OCI-LY3 (cell line): ENCODE results near the gene CROCC2.

Source experiments
- CTCF ChIP-seq: fragments of 200-600, 300-600 bp; sonication (generic); IDR thresholded peaks from 2 replicates; pipeline ENCODE4 v1.5.1; 2014; ENCODE audit warnings: antibody characterized with exemption, low read length, low read depth
- EZH2phosphoT487 ChIP-seq: fragments of 200-600 bp; shearing (Covaris generic); IDR thresholded peaks from 2 replicates; pipeline ENCODE4 v1.6.1; 2018; ENCODE audit warnings: antibody characterized with exemption, mixed run types, low read depth

GRCh38 chr2:240904216-240905175 is 1.6 kb upstream of the CROCC2 start:
- TF ChIP-seq CTCF (no peak), EZH2phosphoT487 (no peak)
